Measurements from ENCODE around the gene MECP2. TPM values are rescaled to one million over a fixed set of nuclear protein-coding genes. Genes with fewer than 3 reads are reported as not detected.

The MECP2 gene
- total and polyA plus RNA-seq, 2 of the 13 experiments (the other 11 are each of a cell fraction or from before 2014, with no cell fraction given): 7.9 to 18.1 TPM

DNA sequence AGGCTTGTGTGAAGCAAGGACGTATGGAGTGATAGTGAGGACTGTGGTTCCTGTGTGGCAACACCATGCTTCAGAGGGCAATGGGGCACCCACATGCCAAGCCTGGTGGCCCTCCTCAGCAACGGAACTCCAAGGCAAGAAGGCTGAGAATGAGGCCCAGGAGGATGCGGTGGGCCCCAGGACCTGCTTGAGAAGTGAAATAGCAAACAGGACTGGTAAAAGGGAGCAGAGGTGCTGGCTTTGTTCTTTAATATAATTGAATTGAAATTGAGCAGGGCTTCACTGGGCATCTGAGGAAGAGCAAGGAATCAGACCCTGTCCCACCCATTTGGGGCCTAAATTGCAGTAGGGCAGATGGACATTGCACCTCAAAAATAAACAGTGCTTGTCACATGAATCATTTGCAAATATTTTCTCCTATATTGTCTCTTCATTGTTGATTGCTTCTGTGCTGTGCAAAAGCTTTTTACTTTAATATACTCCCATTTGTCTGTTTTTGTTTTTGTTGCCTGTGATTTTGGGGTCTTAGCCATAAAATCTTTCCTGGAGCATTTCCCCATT, 122.7 kb downstream of the MECP2 start (continued):
- TF ChIP-seq, protein P1, sequence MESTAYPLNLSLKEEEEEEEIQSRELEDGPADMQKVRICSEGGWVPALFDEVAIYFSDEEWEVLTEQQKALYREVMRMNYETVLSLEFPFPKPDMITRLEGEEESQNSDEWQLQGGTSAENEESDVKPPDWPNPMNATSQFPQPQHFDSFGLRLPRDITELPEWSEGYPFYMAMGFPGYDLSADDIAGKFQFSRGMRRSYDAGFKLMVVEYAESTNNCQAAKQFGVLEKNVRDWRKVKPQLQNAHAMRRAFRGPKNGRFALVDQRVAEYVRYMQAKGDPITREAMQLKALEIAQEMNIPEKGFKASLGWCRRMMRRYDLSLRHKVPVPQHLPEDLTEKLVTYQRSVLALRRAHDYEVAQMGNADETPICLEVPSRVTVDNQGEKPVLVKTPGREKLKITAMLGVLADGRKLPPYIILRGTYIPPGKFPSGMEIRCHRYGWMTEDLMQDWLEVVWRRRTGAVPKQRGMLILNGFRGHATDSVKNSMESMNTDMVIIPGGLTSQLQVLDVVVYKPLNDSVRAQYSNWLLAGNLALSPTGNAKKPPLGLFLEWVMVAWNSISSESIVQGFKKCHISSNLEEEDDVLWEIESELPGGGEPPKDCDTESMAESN (CRISPR knock-in tag; conservative IDR thresholded peaks at IDR 0.05): no peak
- no peak for TF ChIP-seq ZNF577 (CRISPR knock-in tag; IDR thresholded peaks at IDR 0.05; ENCODE audit: borderline replicate concordance, low read depth)
- TF ChIP-seq PCBP1 (IDR thresholded peaks at IDR 0.05; ENCODE audit: borderline replicate concordance, low read depth, low read length): no peak
- TF ChIP-seq SAP130 (CRISPR knock-in tag; IDR thresholded peaks at IDR 0.05; ENCODE audit: low read depth): peak; percentile 31; the same call in 1 of the 2 replicates
- TF ChIP-seq ZNF530 (CRISPR knock-in tag; IDR thresholded peaks at IDR 0.05; ENCODE audit: low read depth): no peak
- no peak for TF ChIP-seq ZBTB33 (CRISPR knock-in tag; IDR thresholded peaks at IDR 0.05)
- no peak for TF ChIP-seq SNAI1 (CRISPR knock-in tag; IDR thresholded peaks at IDR 0.05; ENCODE audit: borderline replicate concordance)
- TF ChIP-seq, protein P2, sequence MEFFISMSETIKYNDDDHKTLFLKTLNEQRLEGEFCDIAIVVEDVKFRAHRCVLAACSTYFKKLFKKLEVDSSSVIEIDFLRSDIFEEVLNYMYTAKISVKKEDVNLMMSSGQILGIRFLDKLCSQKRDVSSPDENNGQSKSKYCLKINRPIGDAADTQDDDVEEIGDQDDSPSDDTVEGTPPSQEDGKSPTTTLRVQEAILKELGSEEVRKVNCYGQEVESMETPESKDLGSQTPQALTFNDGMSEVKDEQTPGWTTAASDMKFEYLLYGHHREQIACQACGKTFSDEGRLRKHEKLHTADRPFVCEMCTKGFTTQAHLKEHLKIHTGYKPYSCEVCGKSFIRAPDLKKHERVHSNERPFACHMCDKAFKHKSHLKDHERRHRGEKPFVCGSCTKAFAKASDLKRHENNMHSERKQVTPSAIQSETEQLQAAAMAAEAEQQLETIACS (CRISPR knock-in tag; IDR thresholded peaks at IDR 0.05): no peak
- TF ChIP-seq, protein P3, sequence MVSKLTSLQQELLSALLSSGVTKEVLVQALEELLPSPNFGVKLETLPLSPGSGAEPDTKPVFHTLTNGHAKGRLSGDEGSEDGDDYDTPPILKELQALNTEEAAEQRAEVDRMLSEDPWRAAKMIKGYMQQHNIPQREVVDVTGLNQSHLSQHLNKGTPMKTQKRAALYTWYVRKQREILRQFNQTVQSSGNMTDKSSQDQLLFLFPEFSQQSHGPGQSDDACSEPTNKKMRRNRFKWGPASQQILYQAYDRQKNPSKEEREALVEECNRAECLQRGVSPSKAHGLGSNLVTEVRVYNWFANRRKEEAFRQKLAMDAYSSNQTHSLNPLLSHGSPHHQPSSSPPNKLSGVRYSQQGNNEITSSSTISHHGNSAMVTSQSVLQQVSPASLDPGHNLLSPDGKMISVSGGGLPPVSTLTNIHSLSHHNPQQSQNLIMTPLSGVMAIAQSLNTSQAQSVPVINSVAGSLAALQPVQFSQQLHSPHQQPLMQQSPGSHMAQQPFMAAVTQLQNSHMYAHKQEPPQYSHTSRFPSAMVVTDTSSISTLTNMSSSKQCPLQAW (CRISPR knock-in tag; IDR thresholded peaks at IDR 0.05): no peak
- TF ChIP-seq ZNF234 (CRISPR knock-in tag; conservative IDR thresholded peaks at IDR 0.05): no peak
- TF ChIP-seq ZFP90 (CRISPR knock-in tag; IDR thresholded peaks at IDR 0.05; ENCODE audit: borderline replicate concordance): no peak
- TF ChIP-seq ZBTB44 (CRISPR knock-in tag; IDR thresholded peaks at IDR 0.05): no peak
- TF ChIP-seq, protein P4, sequence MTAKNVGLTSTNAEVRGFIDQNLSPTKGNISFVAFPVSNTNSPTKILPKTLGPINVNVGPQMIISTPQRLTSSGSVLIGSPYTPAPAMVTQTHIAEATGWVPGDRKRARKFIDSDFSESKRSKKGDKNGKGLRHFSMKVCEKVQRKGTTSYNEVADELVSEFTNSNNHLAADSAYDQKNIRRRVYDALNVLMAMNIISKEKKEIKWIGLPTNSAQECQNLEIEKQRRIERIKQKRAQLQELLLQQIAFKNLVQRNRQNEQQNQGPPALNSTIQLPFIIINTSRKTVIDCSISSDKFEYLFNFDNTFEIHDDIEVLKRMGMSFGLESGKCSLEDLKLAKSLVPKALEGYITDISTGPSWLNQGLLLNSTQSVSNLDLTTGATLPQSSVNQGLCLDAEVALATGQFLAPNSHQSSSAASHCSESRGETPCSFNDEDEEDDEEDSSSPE (CRISPR knock-in tag; IDR thresholded peaks at IDR 0.05): no peak
- no peak for TF ChIP-seq SAFB2 (CRISPR knock-in tag; IDR thresholded peaks at IDR 0.05; ENCODE audit: borderline replicate concordance, low read depth)
- no peak for TF ChIP-seq ZNF878 (CRISPR knock-in tag; IDR thresholded peaks at IDR 0.05)
- no peak for TF ChIP-seq ZNF768 (CRISPR knock-in tag; IDR thresholded peaks at IDR 0.05)
- TF ChIP-seq, protein P5, sequence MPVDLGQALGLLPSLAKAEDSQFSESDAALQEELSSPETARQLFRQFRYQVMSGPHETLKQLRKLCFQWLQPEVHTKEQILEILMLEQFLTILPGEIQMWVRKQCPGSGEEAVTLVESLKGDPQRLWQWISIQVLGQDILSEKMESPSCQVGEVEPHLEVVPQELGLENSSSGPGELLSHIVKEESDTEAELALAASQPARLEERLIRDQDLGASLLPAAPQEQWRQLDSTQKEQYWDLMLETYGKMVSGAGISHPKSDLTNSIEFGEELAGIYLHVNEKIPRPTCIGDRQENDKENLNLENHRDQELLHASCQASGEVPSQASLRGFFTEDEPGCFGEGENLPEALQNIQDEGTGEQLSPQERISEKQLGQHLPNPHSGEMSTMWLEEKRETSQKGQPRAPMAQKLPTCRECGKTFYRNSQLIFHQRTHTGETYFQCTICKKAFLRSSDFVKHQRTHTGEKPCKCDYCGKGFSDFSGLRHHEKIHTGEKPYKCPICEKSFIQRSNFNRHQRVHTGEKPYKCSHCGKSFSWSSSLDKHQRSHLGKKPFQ (CRISPR knock-in tag; IDR thresholded peaks at IDR 0.05; ENCODE audit: insufficient replicate concordance): no peak
- TF ChIP-seq NR2F2 (IDR thresholded peaks at IDR 0.05; ENCODE audit: borderline replicate concordance, low read depth): no peak
